T47D (cell line): ENCODE data around the gene ZFAND2B.
"Not testable (repeated sequence)": the region's sequence is repeated elsewhere in the genome, so short reads cannot be mapped to it uniquely, and the experiment has no call there.

ENCODE experiments used
- DNase-seq, 2 experiments: peaks; one replicate each; pipeline versions ENCODE4 v3.0.0 to v3.0.0-alpha.2; 2011 to 2012; ENCODE audit warnings: low read depth in 1 of 2, low spot score in 1 of 2
- JUND ChIP-seq: IDR thresholded peaks from 2 replicates; pipeline ENCODE4 v1.6.1; 2012; ENCODE audit warnings: low read depth
- in situ Hi-C: cut with HindIII; loops from 2 replicates; pipeline ENCODE4 v1.10.0; 2016; ENCODE audit warnings: low sequenced_read_pairs, low pct_unique_long_range_greater_than_20kb

The ZFAND2B gene

GRCh38 chr2:219248845-219249202 is 42.2 kb downstream of the ZFAND2B start:
- DNase-seq = no peak
- in situ Hi-C loops = no loop called here
- no peak for TF ChIP-seq JUND

- DNase-seq = peak in 1 of 2 experiments; percentile 64
- in situ Hi-C loops = no loop called here
- TF ChIP-seq JUND = no peak
These were observed 42.8 kb downstream of the ZFAND2B start for GRCh38 chr2:219249203-219249980.

- in situ Hi-C loops = no loop called here
- no peak for DNase-seq
- TF ChIP-seq JUND = no peak
These were observed 43.6 kb downstream of the ZFAND2B start for GRCh38 chr2:219250049-219250781.

- DNase-seq = no peak
- no peak for TF ChIP-seq JUND
- in situ Hi-C loops = no loop called here
These were observed 45.1 kb downstream of the ZFAND2B start for GRCh38 chr2:219251656-219252055.

- no peak for DNase-seq
- in situ Hi-C loops = no loop called here
- TF ChIP-seq JUND = no peak
These were observed 45.5 kb downstream of the ZFAND2B start for GRCh38 chr2:219252084-219252483.

- no peak for DNase-seq
- in situ Hi-C loops = no loop called here
- no peak for TF ChIP-seq JUND
These were observed 46.0 kb downstream of the ZFAND2B start for GRCh38 chr2:219252570-219252899.

- TF ChIP-seq JUND = no peak
- peak in 1 of 2 experiments; percentile 18 for DNase-seq
- in situ Hi-C loops = no loop called here
These were observed 46.5 kb downstream of the ZFAND2B start, which contains the start of gene TUBA4B for GRCh38 chr2:219252900-219253752. TSS of gene TUBA4B (plus strand) at chr2:219253243. CDS start at chr2:219253408, 165 bp downstream.

GRCh38 chr2:219253753-219254589 is 47.4 kb downstream of the ZFAND2B start, which contains the start of gene TUBA4A:
TSS of gene TUBA4A (minus strand) at chr2:219253918. CDS start at chr2:219253858, 60 bp downstream.
- in situ Hi-C loops = no loop called here
- no peak for TF ChIP-seq JUND

GRCh38 chr2:219254590-219255201 is 48.1 kb downstream of the ZFAND2B start:
- no peak for TF ChIP-seq JUND
- in situ Hi-C loops = no loop called here
- no peak for DNase-seq

More at GRCh38 chr2:219253753-219254589, 47.4 kb downstream of the ZFAND2B start, which contains the start of gene TUBA4A:
- DNase-seq = peak; percentile 74 to 82

GRCh38 chr2:219258942-219259341 is 52.4 kb downstream of the ZFAND2B start:
- in situ Hi-C loops, DNase-seq: not testable (repeated sequence)
